Measurements from ENCODE around the gene VAV3. TPM values are rescaled to one million over a fixed set of nuclear protein-coding genes. Genes with fewer than 3 reads are reported as not detected.

VAV3 gene
- total RNA-seq, 1 donor from 2014 or later: 0.64 TPM

GRCh38 chr1:107807405-107807804 is 157.6 kb downstream of the VAV3 start:
- Histone ChIP-seq H3K27ac (no peak overlapping the region), H3K9me3 (no peaks in the 10 kb centered on the region), H3K36me3 (no peaks in the 10 kb centered on the region), H3K4me3 (no peak overlapping the region), H3K4me1 (no peaks in the 10 kb centered on the region), H3K27me3 (no peaks in the 10 kb centered on the region)
- intact Hi-C loops (cut with DNase I): no loop called here
- DNase-seq (ENCODE audit: low spot score in 2 of 2): no peak
- TF ChIP-seq CTCF (IDR thresholded peaks at IDR 0.05): no peak

GRCh38 chr1:107806902-107807301 is 158.1 kb downstream of the VAV3 start:
- Histone ChIP-seq H3K9me3 (no peaks in the 10 kb centered on the region), H3K27me3 (no peaks in the 10 kb centered on the region), H3K4me1 (no peaks in the 10 kb centered on the region), H3K36me3 (no peaks in the 10 kb centered on the region), H3K27ac (no peak overlapping the region), H3K4me3 (no peak overlapping the region)
- no peak for DNase-seq (ENCODE audit: low spot score in 2 of 2)
- TF ChIP-seq CTCF (IDR thresholded peaks at IDR 0.05): no peak
- intact Hi-C loops (cut with DNase I): no loop called here

GRCh38 chr1:107804741-107805140 is 160.2 kb downstream of the VAV3 start:
- TF ChIP-seq CTCF (IDR thresholded peaks at IDR 0.05): no peak
- H3K9me3 ChIP-seq: peaks cover 0 to 7% of the 10 kb centered on the region in 2 donors
- H3K27me3 ChIP-seq: no peaks in the 10 kb centered on the region
- H3K4me3 ChIP-seq: no peak overlapping the region
- no peaks in the 10 kb centered on the region for H3K4me1 ChIP-seq
- DNase-seq (ENCODE audit: low spot score in 2 of 2): no peak
- intact Hi-C loops (cut with DNase I): no loop called here
- no peak overlapping the region for H3K27ac ChIP-seq
- H3K36me3 ChIP-seq: no peaks in the 10 kb centered on the region

GRCh38 chr1:107804134-107804533 is 160.8 kb downstream of the VAV3 start:
- no peaks in the 10 kb centered on the region for H3K4me1 ChIP-seq
- H3K36me3 ChIP-seq: no peaks in the 10 kb centered on the region
- H3K9me3 ChIP-seq: peaks cover 0 to 7% of the 10 kb centered on the region in 2 donors
- no peak for DNase-seq (ENCODE audit: low spot score in 2 of 2)
- H3K27me3 ChIP-seq: no peaks in the 10 kb centered on the region
- no peak for TF ChIP-seq CTCF (IDR thresholded peaks at IDR 0.05)
- no peak overlapping the region for H3K27ac ChIP-seq
- intact Hi-C loops (cut with DNase I): no loop called here
- H3K4me3 ChIP-seq: no peak overlapping the region

- peaks cover 0 to 7% of the 10 kb centered on the region in 2 donors for H3K9me3 ChIP-seq
- H3K27ac ChIP-seq: no peak overlapping the region
- H3K36me3 ChIP-seq: no peaks in the 10 kb centered on the region
- no peaks in the 10 kb centered on the region for H3K27me3 ChIP-seq
- no peak overlapping the region for H3K4me3 ChIP-seq
- TF ChIP-seq CTCF (IDR thresholded peaks at IDR 0.05): no peak
- no peak for DNase-seq (ENCODE audit: low spot score in 2 of 2)
- no peaks in the 10 kb centered on the region for H3K4me1 ChIP-seq
- intact Hi-C loops (cut with DNase I): no loop called here
Observed at GRCh38 chr1:107803579-107803978, 161.4 kb downstream of the VAV3 start.

GRCh38 chr1:107802654-107803053 is 162.3 kb downstream of the VAV3 start:
- no peak overlapping the region for H3K4me3 ChIP-seq
- H3K27me3 ChIP-seq: no peaks in the 10 kb centered on the region
- no peak for DNase-seq (ENCODE audit: low spot score in 2 of 2)
- peaks cover 0 to 7% of the 10 kb centered on the region in 2 donors for H3K9me3 ChIP-seq
- H3K27ac ChIP-seq: no peak overlapping the region
- no peaks in the 10 kb centered on the region for H3K4me1 ChIP-seq
- no peak for TF ChIP-seq CTCF (IDR thresholded peaks at IDR 0.05)
- intact Hi-C loops (cut with DNase I): no loop called here
- H3K36me3 ChIP-seq: no peaks in the 10 kb centered on the region

All from ascending aorta (tissue), 2 donors.